ENCODE data around the gene RELN. TPM values are rescaled to one million over a fixed set of nuclear protein-coding genes. Genes with fewer than 3 reads are reported as not detected.

RELN gene
- total RNA-seq, 2 donors from 2014 or later = 3.9 to 8.5 TPM

GRCh38 chr7:103524042-103524907 lies 465.2 kb downstream of the RELN start:
- Mint-ChIP-seq H3K4me3 (no peak overlapping the region), H3K27me3 (ENCODE audit: insufficient read depth) (no peaks in the 10 kb centered on the region), H3K27ac (no peak overlapping the region), H3K36me3 (ENCODE audit: low read depth) (no peaks in the 10 kb centered on the region), H3K4me1 (peaks cover 10% of the 10 kb centered on the region), H3K9me3 (peaks cover 1% of the 10 kb centered on the region)
- Histone ChIP-seq H3K4me3 (ENCODE audit: low read length) (no peak overlapping the region), H3K27me3 (ENCODE audit: control insufficient read depth, insufficient read depth, low read length, poor library complexity, severe bottlenecking) (no peaks in the 10 kb centered on the region), H3K36me3 (ENCODE audit: control insufficient read depth, insufficient read depth, low read length) (no peaks in the 10 kb centered on the region), H3K9ac (ENCODE audit: extremely low read depth, low read length, poor library complexity, severe bottlenecking) (no peak overlapping the region), H3K9me3 (ENCODE audit: control insufficient read depth, low read length) (no peaks in the 10 kb centered on the region), H3K27ac (ENCODE audit: low read depth, low read length) (no peak overlapping the region), H3K4me1 (ENCODE audit: control insufficient read depth, insufficient read depth, low read length) (no peaks in the 10 kb centered on the region)
- DNase-seq = no peak
- peak; percentile 72 for TF ChIP-seq CTCF (conservative IDR thresholded peaks at IDR 0.05)
- 56 to 65% methylated on average over 7 to 9 of the region's 9 CpGs for WGBS, 2 experiments (ENCODE audit: insufficient coverage in 1 of 2, insufficient read length in 1 of 2)

- H3K4me3 ChIP-seq (ENCODE audit: low read length) = no peak overlapping the region
- H3K9me3 Mint-ChIP-seq = no peaks in the 10 kb centered on the region
- H3K27ac ChIP-seq (ENCODE audit: low read depth, low read length) = no peak overlapping the region
- H3K27me3 Mint-ChIP-seq (ENCODE audit: insufficient read depth) = peaks cover 1% of the 10 kb centered on the region
- H3K4me3 Mint-ChIP-seq = no peak overlapping the region
- H3K36me3 Mint-ChIP-seq (ENCODE audit: low read depth) = no peaks in the 10 kb centered on the region
- H3K36me3 ChIP-seq (ENCODE audit: control insufficient read depth, insufficient read depth, low read length) = no peaks in the 10 kb centered on the region
- 45 to 74% methylated on average over 4 to 6 of the region's 6 CpGs for WGBS, 2 experiments (ENCODE audit: insufficient coverage in 1 of 2, insufficient read length in 1 of 2)
- H3K27ac Mint-ChIP-seq = no peak overlapping the region
- no peaks in the 10 kb centered on the region for H3K9me3 ChIP-seq (ENCODE audit: control insufficient read depth, low read length)
- DNase-seq = peak; percentile 49
- H3K27me3 ChIP-seq (ENCODE audit: control insufficient read depth, insufficient read depth, low read length, poor library complexity, severe bottlenecking) = no peaks in the 10 kb centered on the region
- H3K4me1 Mint-ChIP-seq = peaks cover 8% of the 10 kb centered on the region
- H3K9ac ChIP-seq (ENCODE audit: extremely low read depth, low read length, poor library complexity, severe bottlenecking) = no peak overlapping the region
- H3K4me1 ChIP-seq (ENCODE audit: control insufficient read depth, insufficient read depth, low read length) = no peaks in the 10 kb centered on the region
- TF ChIP-seq CTCF (conservative IDR thresholded peaks at IDR 0.05) = no peak
Measured at GRCh38 chr7:103521937-103522336, 467.5 kb downstream of the RELN start.

- H3K4me3 Mint-ChIP-seq = no peak overlapping the region
- no peaks in the 10 kb centered on the region for H3K4me1 ChIP-seq (ENCODE audit: control insufficient read depth, insufficient read depth, low read length)
- 84 to 92% methylated on average over 11 to 13 of the region's 13 CpGs for WGBS, 2 experiments (ENCODE audit: insufficient coverage in 1 of 2, insufficient read length in 1 of 2)
- no peaks in the 10 kb centered on the region for H3K27me3 ChIP-seq (ENCODE audit: control insufficient read depth, insufficient read depth, low read length, poor library complexity, severe bottlenecking)
- no peaks in the 10 kb centered on the region for H3K36me3 ChIP-seq (ENCODE audit: control insufficient read depth, insufficient read depth, low read length)
- no peak overlapping the region for H3K9ac ChIP-seq (ENCODE audit: extremely low read depth, low read length, poor library complexity, severe bottlenecking)
- no peak for TF ChIP-seq CTCF (conservative IDR thresholded peaks at IDR 0.05)
- no peak overlapping the region for H3K27ac Mint-ChIP-seq
- H3K4me1 Mint-ChIP-seq = no peaks in the 10 kb centered on the region
- no peak overlapping the region for H3K27ac ChIP-seq (ENCODE audit: low read depth, low read length)
- H3K36me3 Mint-ChIP-seq (ENCODE audit: low read depth) = no peaks in the 10 kb centered on the region
- H3K9me3 Mint-ChIP-seq = no peaks in the 10 kb centered on the region
- no peak overlapping the region for H3K4me3 ChIP-seq (ENCODE audit: low read length)
- no peaks in the 10 kb centered on the region for H3K9me3 ChIP-seq (ENCODE audit: control insufficient read depth, low read length)
- H3K27me3 Mint-ChIP-seq (ENCODE audit: insufficient read depth) = peaks cover 4% of the 10 kb centered on the region
- peak; percentile 48 for DNase-seq
Measured at GRCh38 chr7:103504505-103505135, 484.8 kb downstream of the RELN start.

Measured in endodermal cell (in vitro differentiated cells).